Caco-2 (cell line): ENCODE measurements around the gene EAF1. TPM values are rescaled to one million over a fixed set of nuclear protein-coding genes. Genes with fewer than 3 reads are reported as not detected.

Experiments used
- Bru-seq: library from RNA; stranded (reverse); fragments of 400-500 nt; gene quantifications from one replicate; lab custom pipeline; 2021; lab: Mats Ljungman, UMichigan
- BruChase-seq, 2 experiments: library from RNA; stranded (reverse); fragments of 400-500 nt; gene quantifications; one replicate each; lab custom pipeline; 2021; lab: Mats Ljungman, UMichigan
- BruUV-seq: library from RNA; stranded (reverse); fragments of 400-500 nt; replicated peaks from 2 replicates; lab custom pipeline; 2021; lab: Mats Ljungman, UMichigan
- CTCF ChIA-PET: fragments of 300-600 bp; sonication (Branson Sonifier 250); formaldehyde crosslinking; loops from one replicate; lab custom pipeline; 2022; ENCODE audit warnings: antibody characterized with exemption; lab: Charles Lee
- POLR2A ChIA-PET: fragments of 300-600 bp; sonication (Branson Sonifier 250); formaldehyde crosslinking; loops from one replicate; lab custom pipeline; 2022; ENCODE audit warnings: antibody characterized with exemption; lab: Charles Lee
- DNase-seq, 2 experiments: peaks; one replicate each; pipeline versions ENCODE4 v3.0.0 to v3.0.0-alpha.2; 2020 to 2022
- H3K27me3 ChIP-seq: replicated peaks from 2 replicates; pipeline ENCODE4 v1.6.0; 2011; ENCODE audit warnings: low read length; ENCODE audit not compliant: control insufficient read depth, insufficient read depth
- H3K36me3 ChIP-seq: 2 replicates; pipeline ENCODE4 v1.5.1; 2011; ENCODE audit warnings: low read length; ENCODE audit not compliant: control insufficient read depth, insufficient read depth
- H3K4me1 ChIP-seq: fragments of 250-450 bp; sonication (Bioruptor Pico); 2 replicates; pipeline ENCODE4 v1.5.1; 2020; ENCODE audit warnings: mild to moderate bottlenecking
- H3K4me3 ChIP-seq: 2 replicates; pipeline ENCODE4 v1.5.1; 2011; ENCODE audit warnings: low read depth, mild to moderate bottlenecking, control low read depth, low read length
- H3K9me3 ChIP-seq: fragments of 250-450 bp; sonication (Bioruptor Pico); 2 replicates; pipeline ENCODE4 v1.5.1; 2020; ENCODE audit warnings: mild to moderate bottlenecking, moderate library complexity
- H3K27ac Mint-ChIP-seq: one replicate; pipeline ENCODE4 v1.8.0; 2022; ENCODE audit warnings: mixed read lengths; ENCODE audit not compliant: unreplicated experiment
- H3K27me3 Mint-ChIP-seq: one replicate; pipeline ENCODE4 v1.8.0; 2022; ENCODE audit warnings: mixed read lengths; ENCODE audit not compliant: insufficient read depth, unreplicated experiment
- H3K36me3 Mint-ChIP-seq: one replicate; pipeline ENCODE4 v1.8.0; 2022; ENCODE audit warnings: mild to moderate bottlenecking, mixed read lengths; ENCODE audit not compliant: insufficient read depth, unreplicated experiment
- H3K4me1 Mint-ChIP-seq: one replicate; pipeline ENCODE4 v1.8.0; 2022; ENCODE audit warnings: low read depth, mixed read lengths; ENCODE audit not compliant: unreplicated experiment
- H3K4me3 Mint-ChIP-seq: one replicate; pipeline ENCODE4 v1.8.0; 2022; ENCODE audit warnings: mild to moderate bottlenecking, moderate library complexity, mixed read lengths; ENCODE audit not compliant: unreplicated experiment
- H3K9me3 Mint-ChIP-seq: one replicate; pipeline ENCODE4 v1.8.0; 2022; ENCODE audit warnings: mixed read lengths; ENCODE audit not compliant: unreplicated experiment
- intact Hi-C: fragments of 100-400 bp; cut with micrococcal nuclease; formaldehyde crosslinking; loops from one replicate; pipeline ENCODE4 v1.10.0; 2022; ENCODE audit not compliant: unreplicated experiment
- long read RNA-seq: library from polyadenylated mRNA; stranded (forward); transcript quantifications from one replicate; pipeline ENCODE4 v2.0.0, GENCODE V29; 2022
- total RNA-seq: library from RNA; stranded (reverse); gene quantifications from 2 replicates; pipeline ENCODE4 v1.2.3, GENCODE V29; 2022
- TF ChIP-seq, protein P1 (sequence below), 2 experiments: fragments of 200-600 bp in 1 of 2; IDR thresholded peaks; 1 replicate in 1 of 2; 2 replicates in 1 of 2; pipeline versions ENCODE4 v1.5.1 to v1.8.0; 2011 to 2022; ENCODE audit warnings: antibody characterized with exemption in 1 of 2, control low read depth in 1 of 2, inconsistent platforms in 1 of 2, low read depth in 1 of 2, low read length in 1 of 2, mild to moderate bottlenecking in 1 of 2, moderate library complexity in 1 of 2; ENCODE audit not compliant: insufficient read depth in 1 of 2, severe bottlenecking in 1 of 2, unreplicated experiment in 1 of 2

EAF1 gene
- 33.0 and 33.5 TPM in 2 replicates for total RNA-seq
- Bru-seq, nascent RNA: percentile 90 among the genes with signal in this experiment
- BruChase-seq, experiment 1, labeled RNA remaining after a 2-hour chase: percentile 97 among the genes with signal in this experiment
- percentile 94 among the genes with signal in this experiment for BruChase-seq, experiment 2, labeled RNA remaining after a 6-hour chase
- long read RNA-seq, full-length matches to known transcripts: 22 of 33 reads
- long read RNA-seq, partial matches to known transcripts: 1 of 33 reads
- long read RNA-seq, other reads (novel, unspliced or antisense): 10 of 33 reads

DNA sequence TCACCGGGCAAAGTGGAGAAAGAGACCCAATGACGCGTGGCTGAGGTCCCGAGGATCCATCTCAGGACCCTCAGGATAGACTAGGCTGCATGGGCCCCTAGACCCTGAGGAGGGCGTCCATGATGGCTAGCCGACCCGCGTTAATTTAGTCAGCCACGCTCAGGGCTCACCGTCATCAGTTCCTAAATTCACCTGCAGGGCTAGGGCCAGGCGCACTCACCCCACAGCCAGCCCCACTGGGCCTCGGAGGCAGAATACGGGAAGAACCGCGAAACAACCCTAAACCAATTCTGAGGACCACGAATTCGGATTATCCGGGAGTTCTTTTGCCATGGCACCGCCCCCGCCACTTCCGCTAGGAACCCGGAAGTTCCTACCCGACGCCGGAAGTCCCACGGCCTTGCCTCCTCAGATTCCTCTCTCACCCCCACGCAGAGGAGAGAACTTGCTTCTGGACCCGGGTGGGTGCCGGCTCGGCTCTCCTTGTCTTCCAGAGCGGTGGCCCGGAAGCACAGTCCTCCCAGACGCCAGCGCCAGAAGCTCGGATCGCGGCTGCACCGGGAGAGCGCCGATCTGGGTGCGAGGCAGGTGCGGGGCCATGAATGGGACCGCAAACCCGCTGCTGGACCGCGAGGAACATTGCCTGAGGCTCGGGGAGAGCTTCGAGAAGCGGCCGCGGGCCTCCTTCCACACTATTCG is at the start of gene EAF1, which contains the start of gene METTL6:
Gene EAF1, plus strand, starts transcription at position 417 of the 699 bp plus-strand sequence. Its CDS starts 182 bp downstream, at position 599.
Gene METTL6, minus strand, starts transcription at position 363 of the 699 bp plus-strand sequence. CDS start 1,033 bp downstream, outside the sequence.
- Histone ChIP-seq H3K4me3 (peak within 1 kb of the TSS; percentile 93), H3K36me3 (no peaks in the 10 kb centered on the region), H3K4me1 (no peaks in the 10 kb centered on the region), H3K9me3 (no peaks in the 10 kb centered on the region), H3K27me3 (no peaks in the 10 kb centered on the region)
- BruUV-seq: no TSS peak
- peaks cover 23% of the 10 kb centered on the region for H3K36me3 Mint-ChIP-seq
- intact Hi-C loops: no loop called here
- DNase-seq: peak; percentile 78 to 79
- H3K9me3 Mint-ChIP-seq: no peaks in the 10 kb centered on the region
- ChIA-PET CTCF (no interaction called here), POLR2A (no interaction called here)
- no peaks in the 10 kb centered on the region for H3K27me3 Mint-ChIP-seq
- no peaks in the 10 kb centered on the region for H3K4me1 Mint-ChIP-seq
- H3K27ac Mint-ChIP-seq: peak within 1 kb of the TSS; percentile 92
- peak within 1 kb of the TSS; percentile 94 for H3K4me3 Mint-ChIP-seq
- TF ChIP-seq, protein P1, sequence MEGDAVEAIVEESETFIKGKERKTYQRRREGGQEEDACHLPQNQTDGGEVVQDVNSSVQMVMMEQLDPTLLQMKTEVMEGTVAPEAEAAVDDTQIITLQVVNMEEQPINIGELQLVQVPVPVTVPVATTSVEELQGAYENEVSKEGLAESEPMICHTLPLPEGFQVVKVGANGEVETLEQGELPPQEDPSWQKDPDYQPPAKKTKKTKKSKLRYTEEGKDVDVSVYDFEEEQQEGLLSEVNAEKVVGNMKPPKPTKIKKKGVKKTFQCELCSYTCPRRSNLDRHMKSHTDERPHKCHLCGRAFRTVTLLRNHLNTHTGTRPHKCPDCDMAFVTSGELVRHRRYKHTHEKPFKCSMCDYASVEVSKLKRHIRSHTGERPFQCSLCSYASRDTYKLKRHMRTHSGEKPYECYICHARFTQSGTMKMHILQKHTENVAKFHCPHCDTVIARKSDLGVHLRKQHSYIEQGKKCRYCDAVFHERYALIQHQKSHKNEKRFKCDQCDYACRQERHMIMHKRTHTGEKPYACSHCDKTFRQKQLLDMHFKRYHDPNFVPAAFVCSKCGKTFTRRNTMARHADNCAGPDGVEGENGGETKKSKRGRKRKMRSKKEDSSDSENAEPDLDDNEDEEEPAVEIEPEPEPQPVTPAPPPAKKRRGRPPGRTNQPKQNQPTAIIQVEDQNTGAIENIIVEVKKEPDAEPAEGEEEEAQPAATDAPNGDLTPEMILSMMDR (IDR thresholded peaks at IDR 0.05; ENCODE audit: insufficient read depth in 1 of 2, low read depth in 1 of 2, low read length in 1 of 2, severe bottlenecking in 1 of 2, unreplicated experiment in 1 of 2): no peak

DNA sequence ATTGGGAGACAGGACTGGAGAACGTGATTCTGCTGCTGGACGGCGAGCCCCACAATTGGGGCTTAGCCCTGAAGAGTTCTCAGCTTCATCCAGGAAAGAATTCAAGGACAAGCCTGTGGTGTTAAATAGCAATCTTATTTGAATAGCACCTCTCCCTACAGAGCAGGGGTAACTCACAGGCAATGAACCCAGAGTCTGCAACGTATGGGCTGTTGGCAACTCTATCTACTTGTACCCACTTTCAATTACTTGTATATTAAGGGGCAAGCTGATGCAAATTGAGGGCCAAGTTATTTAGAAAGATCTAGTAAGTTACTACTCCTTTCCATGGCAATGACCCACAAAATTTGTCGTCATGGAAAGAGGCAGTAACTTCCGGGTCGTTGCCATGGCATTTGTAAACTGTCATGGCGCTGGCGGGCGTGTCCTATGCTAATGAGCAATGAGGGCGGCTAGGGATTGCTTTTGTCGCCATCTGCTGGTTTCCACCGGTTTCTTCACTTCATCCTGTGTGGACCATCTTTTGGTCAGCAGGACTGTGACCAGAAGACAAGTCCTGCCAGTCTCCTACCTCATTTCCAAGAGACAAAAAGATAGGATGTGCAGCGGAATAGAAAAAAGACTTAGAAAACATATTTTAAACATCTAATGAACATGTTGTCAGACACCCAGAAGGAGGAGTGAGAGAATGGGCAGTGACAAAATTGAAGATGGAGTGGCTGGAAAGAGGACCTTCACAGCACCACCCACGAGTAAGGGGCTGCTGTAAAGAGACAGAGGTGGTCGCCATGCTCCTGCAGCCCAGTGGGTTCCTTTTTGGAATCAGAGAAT is 49.2 kb upstream of the EAF1 start:
- TF ChIP-seq, protein P1 (IDR thresholded peaks at IDR 0.05; ENCODE audit: insufficient read depth in 1 of 2, low read depth in 1 of 2, low read length in 1 of 2, severe bottlenecking in 1 of 2, unreplicated experiment in 1 of 2): peak; percentile 76 to 81
- intact Hi-C loops: loop anchor here (1.0 to 2.0 kb wide), 6 partner anchors 46 to 269 kb away; partner anchors contain the start of gene SH3BP5
- H3K9me3 Mint-ChIP-seq: no peaks in the 10 kb centered on the region

More for the DNA sequence above, 49.2 kb upstream of the EAF1 start:
- DNase-seq: peak; percentile 92 to 93
- no TSS peak for BruUV-seq
- H3K27me3 Mint-ChIP-seq: no peaks in the 10 kb centered on the region
- Histone ChIP-seq H3K36me3 (no peaks in the 10 kb centered on the region), H3K4me1 (0 out of 2 replicates have a peak, but pooled peaks cover 5% of the 10 kb centered on the region), H3K27me3 (no peaks in the 10 kb centered on the region), H3K4me3 (no peak overlapping the region), H3K9me3 (no peaks in the 10 kb centered on the region)
- peak overlapping the region; percentile 19 for H3K4me3 Mint-ChIP-seq
- peaks cover 6% of the 10 kb centered on the region for H3K4me1 Mint-ChIP-seq
- ChIA-PET CTCF (interaction anchor here (0.6 to 1.0 kb wide), 3 partner anchors 46 to 110 kb away, joined by 3 to 5 read pairs (median 4); partner anchors contain the start of gene SH3BP5), POLR2A (no interaction called here)
- peaks cover 6% of the 10 kb centered on the region for H3K36me3 Mint-ChIP-seq
- peak overlapping the region; percentile 57 for H3K27ac Mint-ChIP-seq
